SK-N-SH treated with all-trans-retinoic acid at 6 μM for 48 hours (cell line): ENCODE results near the gene DIAPH3.

Experiments
- ATAC-seq: fragments of 200-7000 bp; cut with Tn5 transposase; 3 replicates; pipeline ENCODE4 v1.9.1; 2020; ENCODE audit warnings: mild to moderate bottlenecking, moderate library complexity
- ARNTL ChIP-seq: fragments of 450-650 bp; formaldehyde crosslinking; IDR thresholded peaks from 2 replicates; pipeline ENCODE4 v1.5.0; 2020; ENCODE audit warnings: low read depth, mild to moderate bottlenecking, moderate library complexity, borderline replicate concordance
- BACH2 ChIP-seq: fragments of 250-450 bp; sonication (Bioruptor Pico); IDR thresholded peaks from 2 replicates; pipeline ENCODE4 v1.9.0; 2021; ENCODE audit warnings: mild to moderate bottlenecking, borderline replicate concordance
- CREB5 ChIP-seq: fragments of 250-450 bp; sonication (Bioruptor Pico); IDR thresholded peaks from 2 replicates; pipeline ENCODE4 v1.5.1; 2020; ENCODE audit warnings: low read depth, mild to moderate bottlenecking, moderate library complexity
- CSDC2 ChIP-seq: fragments of 250-450 bp; sonication (Bioruptor Pico); IDR thresholded peaks from 2 replicates; pipeline ENCODE4 v1.5.0; 2020; ENCODE audit warnings: mild to moderate bottlenecking, moderate library complexity
- CSRNP3 ChIP-seq: fragments of 250-450 bp; sonication (Bioruptor Pico); IDR thresholded peaks from 2 replicates; pipeline ENCODE4 v1.5.1; 2021; ENCODE audit warnings: mild to moderate bottlenecking, moderate library complexity
- ESRRG ChIP-seq: fragments of 250-450 bp; sonication (Bioruptor Pico); IDR thresholded peaks from 2 replicates; pipeline ENCODE4 v1.6.1; 2021; ENCODE audit warnings: mild to moderate bottlenecking
- GLIS3 ChIP-seq: fragments of 250-450 bp; sonication (Bioruptor Pico); IDR thresholded peaks from 2 replicates; pipeline ENCODE4 v1.5.0; 2020; ENCODE audit warnings: mild to moderate bottlenecking, moderate library complexity
- ISL1 ChIP-seq: fragments of 250-450 bp; sonication (Bioruptor Pico); IDR thresholded peaks from 2 replicates; pipeline ENCODE4 v2.1.2; 2022; ENCODE audit warnings: mild to moderate bottlenecking, moderate library complexity
- OSR1 ChIP-seq: fragments of 250-450 bp; sonication (Bioruptor Pico); IDR thresholded peaks from 2 replicates; pipeline ENCODE4 v1.8.0; 2022; ENCODE audit warnings: moderate library complexity, mild to moderate bottlenecking, inconsistent platforms
- POU6F1 ChIP-seq: fragments of 250-450 bp; sonication (Bioruptor Pico); IDR thresholded peaks from 2 replicates; pipeline ENCODE4 v1.8.0; 2021; ENCODE audit warnings: low read depth, mild to moderate bottlenecking, moderate library complexity, borderline replicate concordance
- PPARA ChIP-seq: fragments of 250-450 bp; sonication (Bioruptor Pico); IDR thresholded peaks from 2 replicates; pipeline ENCODE4 v1.5.0; 2020; ENCODE audit warnings: mild to moderate bottlenecking, borderline replicate concordance
- SNAI2 ChIP-seq: fragments of 250-450 bp; sonication (Bioruptor Pico); IDR thresholded peaks from 2 replicates; pipeline ENCODE4 v1.5.0; 2020; ENCODE audit warnings: mild to moderate bottlenecking, moderate library complexity
- TCF4 ChIP-seq: fragments of 250-450 bp; sonication (Bioruptor Pico); IDR thresholded peaks from 2 replicates; pipeline ENCODE4 v1.8.0; 2021; ENCODE audit warnings: mild to moderate bottlenecking, moderate library complexity, borderline replicate concordance
- TOX ChIP-seq: fragments of 250-450 bp; sonication (Bioruptor Pico); IDR thresholded peaks from 2 replicates; pipeline ENCODE4 v1.8.0; 2021; ENCODE audit warnings: mild to moderate bottlenecking, moderate library complexity, borderline replicate concordance
- TSHZ2 ChIP-seq: fragments of 250-450 bp; sonication (Bioruptor Pico); IDR thresholded peaks from 2 replicates; pipeline ENCODE4 v1.5.0; 2020; ENCODE audit warnings: mild to moderate bottlenecking, moderate library complexity
- ZC3H10 ChIP-seq: fragments of 250-450 bp; sonication (Bioruptor Pico); IDR thresholded peaks from 2 replicates; pipeline ENCODE4 v1.5.1; 2021; ENCODE audit warnings: mild to moderate bottlenecking, moderate library complexity
- ZNF565 ChIP-seq: fragments of 450-650 bp; formaldehyde crosslinking; conservative IDR thresholded peaks from 2 replicates; pipeline ENCODE4 v1.5.0; 2020; ENCODE audit warnings: low read depth, mild to moderate bottlenecking, moderate library complexity
- ZNF70 ChIP-seq: fragments of 450-650 bp; formaldehyde crosslinking; IDR thresholded peaks from 2 replicates; pipeline ENCODE4 v1.5.0; 2020; ENCODE audit warnings: mild to moderate bottlenecking, moderate library complexity

Gene DIAPH3

GRCh38 chr13:59673286-59673685, 490.4 kb downstream of the DIAPH3 start:
- TF ChIP-seq CSRNP3 (CRISPR knock-in tag) (no peak), ARNTL (CRISPR knock-in tag) (no peak), TCF4 (CRISPR knock-in tag) (no peak), ZNF565 (no peak), OSR1 (CRISPR knock-in tag) (no peak), SNAI2 (CRISPR knock-in tag) (no peak), ZNF70 (CRISPR knock-in tag) (no peak), ESRRG (CRISPR knock-in tag) (no peak), CSDC2 (CRISPR knock-in tag) (no peak), BACH2 (CRISPR knock-in tag) (no peak), ISL1 (CRISPR knock-in tag) (no peak)
- no peak for ATAC-seq

- TF ChIP-seq ZNF565: no peak
- no peak for TF ChIP-seq GLIS3
- ATAC-seq: no peak
Observed at GRCh38 chr13:59672445-59672844, 491.3 kb downstream of the DIAPH3 start.

GRCh38 chr13:59671881-59672280, 491.8 kb downstream of the DIAPH3 start:
- no peak for ATAC-seq
- TF ChIP-seq SNAI2 (CRISPR knock-in tag): no peak

GRCh38 chr13:59666504-59666903, 497.2 kb downstream of the DIAPH3 start:
- TF ChIP-seq ISL1 (CRISPR knock-in tag): no peak
- TF ChIP-seq ZC3H10 (CRISPR knock-in tag): no peak
- no peak for TF ChIP-seq TSHZ2 (CRISPR knock-in tag)
- TF ChIP-seq TCF4 (CRISPR knock-in tag): no peak
- no peak for TF ChIP-seq ESRRG (CRISPR knock-in tag)
- TF ChIP-seq TOX (CRISPR knock-in tag): no peak
- TF ChIP-seq CREB5 (CRISPR knock-in tag): no peak
- no peak for TF ChIP-seq ZNF70 (CRISPR knock-in tag)
- no peak for TF ChIP-seq POU6F1 (CRISPR knock-in tag)
- ATAC-seq: no peak

- ATAC-seq: no peak
- TF ChIP-seq ZNF565: no peak
Observed at GRCh38 chr13:59665732-59666131, 498.0 kb downstream of the DIAPH3 start.

GRCh38 chr13:59665184-59665583, 498.5 kb downstream of the DIAPH3 start:
- no peak for ATAC-seq

More at GRCh38 chr13:59665184-59665583, 498.5 kb downstream of the DIAPH3 start:
- TF ChIP-seq PPARA (no peak), ARNTL (CRISPR knock-in tag) (no peak), ZC3H10 (CRISPR knock-in tag) (no peak), SNAI2 (CRISPR knock-in tag) (no peak), POU6F1 (CRISPR knock-in tag) (no peak)
